ENCODE data around the gene OGT.
"Not testable (repeated sequence)": the region's sequence is repeated elsewhere in the genome, so short reads cannot be mapped to it uniquely, and the experiment has no call there.

OGT gene

DNA sequence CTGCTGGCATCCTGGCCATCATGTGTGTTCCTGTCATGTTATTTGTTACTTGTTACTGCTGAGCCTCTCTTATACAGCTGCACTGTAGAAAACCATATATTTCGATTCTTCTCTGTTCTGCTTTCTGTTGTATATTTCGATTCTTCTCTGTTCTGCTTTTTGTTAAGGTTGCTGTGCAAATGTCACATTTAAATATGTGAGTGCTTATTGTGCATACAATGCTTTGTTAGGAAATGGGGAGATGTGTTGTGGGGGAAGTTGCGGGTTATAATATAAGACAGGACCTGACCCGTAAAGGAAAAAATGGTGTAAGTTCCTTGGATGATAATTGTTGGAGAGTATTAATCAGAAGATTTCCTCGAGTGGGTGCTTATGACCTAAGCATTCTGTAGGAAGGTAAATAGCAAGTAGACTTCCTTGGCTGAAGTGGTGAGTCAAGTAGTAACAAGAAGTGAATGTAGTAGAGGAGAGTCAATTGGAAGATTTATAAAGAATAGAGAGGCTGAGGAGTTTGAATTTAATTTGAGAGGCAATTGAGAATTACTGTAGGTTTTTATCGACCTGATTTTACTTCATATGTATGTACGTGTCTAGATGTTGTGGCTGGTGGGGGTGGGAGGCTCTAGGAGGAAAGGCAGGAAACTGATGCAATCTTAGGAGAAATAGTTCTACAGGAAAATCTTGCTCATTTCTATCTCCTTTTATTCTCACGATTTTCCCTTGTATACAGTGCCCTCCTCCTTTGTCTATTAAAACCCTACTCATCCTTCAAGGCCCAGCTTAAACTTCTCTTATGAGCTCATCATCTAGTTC is 8.5 kb downstream of the OGT start:
- DNase-seq, result no peak

DNA sequence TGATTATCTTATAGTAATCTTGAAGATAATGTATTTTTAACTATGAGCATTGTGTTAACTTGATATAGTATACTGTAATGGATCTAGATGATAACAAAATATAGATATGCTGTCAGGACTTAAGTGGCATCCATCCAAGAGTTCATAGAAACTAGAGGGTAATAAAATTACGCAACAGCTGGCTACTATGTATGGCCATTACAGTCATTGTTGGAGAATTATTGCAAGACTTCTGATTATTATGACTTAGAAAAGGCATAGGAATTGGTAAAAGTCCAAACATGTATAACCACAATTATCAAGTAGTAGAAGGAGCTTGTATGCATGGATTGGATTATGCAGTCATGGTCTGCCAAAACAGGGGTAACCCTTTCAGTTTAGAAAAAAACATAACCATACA is 9.5 kb downstream of the OGT start:
- DNase-seq, result no peak

DNA sequence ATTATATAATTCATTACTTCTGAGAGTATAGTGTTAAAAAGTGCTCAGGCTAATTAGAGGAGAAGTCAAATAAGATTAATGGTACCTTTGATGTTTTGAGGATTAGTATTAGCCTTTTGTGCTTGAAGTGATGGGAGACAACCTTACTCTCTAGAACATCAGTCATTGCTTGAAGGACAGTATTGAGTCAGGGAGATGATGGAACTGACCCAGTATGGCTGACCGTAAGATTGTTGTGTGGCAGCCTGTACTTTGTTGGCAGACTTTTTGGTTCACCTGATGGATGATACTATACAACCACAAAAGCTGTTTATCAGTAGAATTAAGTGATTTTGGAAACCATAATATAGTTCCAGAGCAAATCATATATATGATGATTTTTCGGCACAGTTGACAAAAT is 9.9 kb downstream of the OGT start:
- no peak for DNase-seq

DNA sequence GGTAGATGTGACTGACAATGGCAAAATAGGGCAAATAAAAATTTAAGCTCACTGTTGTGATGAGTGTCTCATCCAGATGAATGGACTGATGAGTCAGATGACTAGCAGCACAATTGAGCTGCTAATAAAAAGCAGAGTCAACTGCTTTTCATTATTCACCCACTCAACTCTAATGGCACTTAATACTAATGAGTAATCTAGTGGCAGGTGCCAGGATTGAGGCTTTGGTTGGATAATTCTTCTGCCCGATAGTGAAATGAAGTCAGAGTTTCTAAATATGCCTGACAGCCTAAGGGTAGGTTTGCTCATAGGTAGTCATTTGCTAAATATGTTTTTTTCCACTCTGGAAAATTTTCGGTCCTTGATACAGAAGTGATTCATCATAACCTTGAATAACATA is 10.4 kb downstream of the OGT start:
- no peak for DNase-seq

DNA sequence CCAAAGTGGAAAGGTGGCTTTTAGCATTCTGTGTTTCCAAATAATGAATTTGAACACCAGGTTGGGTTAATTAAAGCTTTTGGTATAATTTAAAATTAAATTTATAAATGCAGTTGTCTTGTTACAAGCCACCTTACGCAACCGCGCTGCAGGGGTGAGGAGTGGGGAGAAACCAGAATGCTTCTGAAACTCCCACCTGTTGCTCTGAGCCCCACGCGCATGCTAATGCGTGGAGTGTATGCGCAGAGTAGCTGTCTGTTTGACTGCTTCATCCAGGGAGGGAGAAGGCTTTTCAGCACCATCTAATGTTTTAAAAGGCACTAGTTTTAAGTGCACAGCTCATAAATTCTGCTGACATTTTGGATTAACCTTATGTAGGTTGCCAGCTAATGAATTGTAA is 12.5 kb downstream of the OGT start:
- DNase-seq, result no peak

DNA sequence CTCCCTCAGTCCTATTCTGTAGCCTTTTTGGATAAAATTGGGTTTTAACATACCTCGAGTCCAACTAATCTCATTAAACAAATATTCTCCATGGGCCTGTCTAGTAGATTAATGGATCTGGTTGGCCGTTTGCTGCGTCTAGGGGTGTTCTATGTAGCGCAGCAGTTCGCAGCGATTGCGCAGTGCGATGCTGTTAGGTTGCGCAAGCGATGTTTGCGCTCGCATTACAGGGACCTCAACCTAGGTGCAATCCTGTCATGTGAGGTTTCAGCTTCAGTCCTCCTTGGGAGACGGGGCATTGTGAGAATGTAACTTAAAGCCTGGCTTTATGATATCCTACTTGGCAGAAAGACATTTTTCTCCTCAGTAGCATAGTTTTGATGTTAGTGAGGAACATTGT is 14.0 kb downstream of the OGT start:
- DNase-seq, result no peak

DNA sequence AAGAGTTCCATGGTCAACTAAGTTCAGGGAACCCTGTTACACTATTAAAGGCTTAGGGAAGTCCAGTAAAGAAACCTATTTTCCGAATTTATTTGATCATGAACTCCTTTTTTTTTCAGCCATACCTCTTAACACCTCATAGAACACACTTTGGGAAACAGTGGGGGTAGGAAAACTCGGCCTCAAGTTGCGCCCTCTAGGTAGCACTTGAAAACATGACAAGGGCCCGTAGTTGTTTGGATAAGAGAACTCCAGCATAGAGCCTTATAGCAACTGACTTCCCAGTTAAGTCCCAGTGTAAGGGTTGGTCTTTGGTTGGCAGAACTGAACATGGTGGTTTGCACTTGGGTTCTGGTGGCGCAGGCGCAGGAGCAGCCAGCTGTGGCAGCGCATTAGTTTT is 14.4 kb downstream of the OGT start:
- DNase-seq, result no peak

DNA sequence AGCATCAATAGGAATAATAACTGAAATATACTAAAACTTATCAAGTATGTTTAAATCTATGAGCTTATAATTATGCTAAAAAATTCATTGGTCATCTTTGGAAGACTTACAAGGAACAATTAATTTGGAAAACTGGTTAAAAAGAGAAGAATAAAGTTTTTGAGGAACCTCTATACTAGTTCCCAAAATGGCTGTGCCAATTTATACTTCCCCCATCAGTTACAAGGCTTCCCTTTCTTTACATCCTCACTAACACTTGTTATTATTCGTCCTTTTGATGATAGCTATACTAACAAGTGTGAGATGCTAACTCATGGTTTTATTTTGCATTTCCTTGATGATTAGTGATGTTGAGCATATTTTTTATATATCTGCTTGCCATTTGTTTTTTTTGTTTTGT is 17.1 kb downstream of the OGT start:
- no peak for DNase-seq

DNA sequence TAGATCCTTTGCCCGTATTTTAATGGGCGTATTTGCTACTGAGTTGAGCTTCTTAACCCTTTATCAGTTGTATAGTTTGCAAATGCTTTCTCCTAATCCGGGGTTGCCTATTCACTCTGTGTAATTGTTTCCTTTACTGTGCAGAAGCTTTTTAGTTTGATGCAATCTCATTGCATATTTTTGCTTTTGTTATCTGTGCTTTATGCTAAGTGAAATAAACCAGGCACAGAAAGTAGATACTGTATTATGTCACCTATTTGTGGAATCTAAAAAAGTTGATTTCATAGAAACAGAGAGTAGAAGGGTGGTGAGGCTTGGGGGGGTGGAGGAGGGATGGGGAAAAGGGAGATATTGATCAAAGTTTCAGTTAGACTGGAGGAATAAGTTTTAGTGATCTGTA is 17.7 kb downstream of the OGT start:
- no peak for DNase-seq

DNA sequence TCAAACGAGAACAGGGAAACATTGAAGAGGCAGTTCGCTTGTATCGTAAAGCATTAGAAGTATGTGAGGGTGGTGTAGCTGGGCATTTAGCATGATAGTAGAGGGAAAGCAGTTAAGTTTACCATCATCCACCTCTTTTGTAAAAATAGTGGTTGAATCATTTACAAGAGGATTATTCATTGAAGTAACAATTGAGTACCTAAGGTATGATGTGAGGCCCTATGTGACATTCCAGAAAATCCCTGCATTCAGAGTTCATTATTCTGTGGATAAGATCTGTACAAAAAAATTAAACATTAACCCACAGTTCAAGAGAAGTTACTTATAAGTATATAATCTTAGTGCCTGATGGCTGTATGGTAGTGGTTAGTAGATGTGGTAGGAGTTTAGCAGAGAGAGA is 23.1 kb downstream of the OGT start:
- no peak for DNase-seq

DNA sequence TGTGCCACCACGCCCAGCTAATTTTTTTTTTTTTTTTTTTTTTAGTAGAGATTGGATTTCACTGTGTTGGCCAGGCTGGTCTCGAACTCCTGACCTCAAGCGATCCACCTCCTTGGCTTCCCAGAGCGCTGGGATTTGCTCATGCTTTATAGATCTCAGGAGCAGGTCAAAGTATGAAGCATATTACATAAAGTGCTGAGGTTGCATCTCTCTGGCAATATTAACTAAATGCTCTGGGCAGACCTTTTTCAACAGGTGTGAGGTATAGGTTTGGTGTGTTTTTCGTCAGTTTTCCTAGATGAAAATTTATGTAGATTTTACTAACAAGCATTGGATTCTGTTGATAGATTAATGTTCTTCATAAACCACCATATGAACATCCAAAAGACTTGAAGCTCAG is 26.0 kb downstream of the OGT start:
- no peak for DNase-seq

DNA sequence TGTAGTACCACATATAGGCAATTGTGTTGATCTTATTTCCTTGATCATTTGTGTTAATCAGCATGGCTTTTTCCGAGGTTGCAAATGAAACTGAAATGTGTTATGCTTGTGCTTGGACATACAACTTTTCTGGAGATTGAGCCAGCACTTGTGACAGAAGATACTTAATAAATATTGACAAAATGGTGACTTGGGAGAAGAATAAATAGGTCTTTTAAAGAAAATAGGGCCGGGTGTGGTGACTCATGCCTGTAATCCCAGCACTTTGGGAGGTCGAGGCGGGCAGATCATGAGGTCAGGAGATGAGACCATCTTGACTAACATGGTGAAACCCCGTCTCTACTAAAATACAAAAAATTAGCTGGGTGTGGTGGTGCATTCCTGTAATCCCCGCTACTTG is 26.9 kb downstream of the OGT start:
- DNase-seq, result not testable (repeated sequence)

DNA sequence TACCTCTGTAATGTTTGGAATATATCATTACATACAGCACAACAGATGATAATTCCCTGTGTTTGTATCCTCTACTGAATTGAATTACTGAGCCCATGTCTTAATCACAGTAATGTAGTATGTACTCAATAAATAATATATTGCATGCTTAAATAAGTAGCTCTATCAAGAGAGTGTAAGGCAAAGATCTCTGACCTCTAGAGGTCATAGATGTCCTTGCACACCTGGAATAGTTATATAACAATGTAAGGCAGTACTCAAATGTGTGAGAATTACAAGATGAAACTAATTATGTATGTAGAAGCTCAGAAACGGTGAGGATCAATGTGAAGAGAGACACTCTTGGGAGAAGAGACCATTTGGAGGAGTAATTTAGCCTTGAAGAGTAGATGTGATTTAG is 31.0 kb downstream of the OGT start:
- no peak for DNase-seq

DNA sequence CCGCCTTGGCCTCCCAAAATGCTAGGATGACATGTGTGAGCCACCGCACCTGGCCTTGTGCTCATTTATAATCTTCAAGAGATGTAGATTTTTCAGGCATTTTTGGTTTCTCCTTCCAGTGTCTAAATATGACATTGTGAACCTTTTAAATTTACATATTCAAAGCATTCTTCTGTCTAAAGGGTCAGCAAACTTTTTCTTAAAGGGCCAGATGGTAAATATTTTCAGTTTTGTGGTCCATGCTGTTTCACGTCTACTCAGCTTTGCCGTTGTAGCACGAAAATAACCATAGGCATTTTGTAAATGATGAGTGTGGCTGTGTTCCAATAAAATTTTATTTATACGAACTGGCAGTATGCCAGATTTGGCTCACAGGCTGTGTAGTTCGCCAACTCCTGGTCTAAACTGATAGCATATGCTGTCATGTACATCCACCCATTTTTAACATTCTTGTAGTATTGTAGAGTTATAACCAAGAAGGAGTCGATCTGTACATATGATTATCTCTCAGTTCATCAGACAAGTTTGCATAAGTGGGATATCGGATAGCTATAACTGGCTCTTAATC is 32.7 kb downstream of the OGT start:
- no peak for DNase-seq

DNA sequence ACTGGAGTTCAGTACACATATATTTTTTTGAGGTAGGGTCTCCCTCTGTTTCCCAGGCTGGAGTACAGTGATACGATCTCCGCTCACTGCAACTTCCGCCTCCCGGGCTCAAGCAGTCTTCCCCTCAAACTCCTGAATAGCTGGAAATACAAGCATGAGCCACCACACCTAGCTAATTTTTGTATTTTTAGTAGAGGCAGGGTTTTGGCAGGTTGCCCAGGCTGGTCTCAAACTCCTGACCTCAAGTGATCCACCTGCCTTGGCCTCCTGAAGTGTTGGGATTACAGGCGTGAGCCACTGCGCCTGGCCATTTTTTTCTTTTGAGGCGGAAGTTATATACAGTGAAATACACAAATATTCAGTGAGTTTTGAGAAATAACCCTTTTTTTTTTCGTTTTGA is 38.5 kb downstream of the OGT start:
- not testable (repeated sequence) for DNase-seq

DNA sequence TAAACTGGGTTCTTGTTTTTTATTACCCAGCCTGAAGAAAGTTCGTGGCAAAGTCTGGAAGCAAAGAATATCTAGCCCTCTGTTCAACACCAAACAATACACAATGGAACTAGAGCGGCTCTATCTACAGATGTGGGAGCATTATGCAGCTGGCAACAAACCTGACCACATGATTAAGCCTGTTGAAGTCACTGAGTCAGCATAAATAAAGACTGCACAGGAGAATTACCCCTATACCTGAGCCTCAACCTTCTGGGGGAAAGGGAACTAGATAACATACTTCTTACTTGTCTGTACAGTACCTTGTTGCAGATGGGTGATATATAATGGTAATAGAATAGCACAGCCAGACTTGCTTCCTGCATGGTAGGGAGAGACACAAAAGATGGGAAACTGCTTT is 40.7 kb downstream of the OGT start:
- DNase-seq, result no peak

DNA sequence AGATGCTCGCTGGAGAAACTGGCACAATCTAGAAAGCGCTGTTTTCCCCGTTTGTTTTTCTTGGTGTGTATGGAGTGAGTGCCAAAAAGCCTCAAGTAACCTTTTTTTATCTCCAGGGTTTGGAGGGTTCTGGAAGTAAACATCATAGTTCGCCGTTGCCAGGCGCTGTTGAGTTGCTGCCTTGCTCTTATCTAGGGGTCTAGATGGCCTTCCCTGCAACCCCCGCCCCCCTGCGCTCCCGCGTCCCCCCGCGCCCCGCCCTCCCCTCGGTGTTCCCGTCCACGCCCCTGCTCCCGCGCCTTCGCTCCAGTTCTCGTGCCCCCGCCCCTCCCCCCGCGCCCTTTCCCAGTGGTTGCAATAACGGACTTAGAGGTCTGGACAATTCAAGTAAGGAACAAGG is 44.8 kb downstream of the OGT start:
- DNase-seq, result no peak

DNA sequence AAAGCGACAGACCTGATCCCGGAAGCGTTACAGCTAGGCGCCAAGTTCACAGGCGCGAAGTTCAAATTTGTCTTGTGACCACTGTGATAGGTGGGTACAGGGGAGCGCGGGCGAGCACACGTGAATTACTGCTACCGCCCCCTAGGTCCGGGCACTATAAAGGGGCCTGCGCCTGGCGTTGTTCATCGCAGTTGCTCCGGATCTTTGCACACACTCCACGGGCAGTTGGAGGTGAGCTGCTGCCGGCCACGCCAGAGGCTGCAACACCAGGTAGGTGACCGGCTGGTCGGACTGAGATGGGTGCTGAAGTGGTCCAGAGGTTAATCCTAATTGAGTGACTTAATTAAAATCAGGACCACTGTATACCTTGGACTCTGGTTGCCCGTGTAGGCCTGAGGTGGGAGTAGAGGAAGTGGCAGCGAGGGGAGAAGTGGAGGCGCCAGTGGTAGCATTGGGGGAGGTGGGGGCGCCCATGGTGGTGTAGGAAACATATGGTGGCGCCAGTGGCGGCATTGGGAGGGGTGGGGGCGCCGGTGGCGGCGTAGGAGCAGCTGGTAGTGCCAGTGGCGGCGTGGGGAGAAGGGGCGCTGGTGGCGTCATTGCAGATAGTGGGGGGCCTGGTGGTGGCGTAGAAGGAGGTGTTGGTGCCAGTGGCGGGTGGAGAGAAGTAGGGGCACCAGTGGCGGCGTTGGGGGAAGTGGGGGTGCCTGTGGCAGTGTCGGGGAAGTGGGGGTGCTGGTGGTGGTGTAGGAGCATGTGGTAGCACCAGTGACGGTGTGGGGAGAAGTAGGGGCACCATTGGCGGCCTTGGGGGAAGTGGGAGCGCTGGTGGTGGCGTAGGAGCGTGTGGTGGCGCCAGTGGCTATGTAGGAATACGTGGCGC is 45.6 kb downstream of the OGT start, which contains the start of gene GCNA:
Gene GCNA (plus strand): TSS at position 185 of the 883 bp plus-strand sequence. CDS start 2,385 bp downstream, outside the sequence.
- DNase-seq, result no peak

DNA sequence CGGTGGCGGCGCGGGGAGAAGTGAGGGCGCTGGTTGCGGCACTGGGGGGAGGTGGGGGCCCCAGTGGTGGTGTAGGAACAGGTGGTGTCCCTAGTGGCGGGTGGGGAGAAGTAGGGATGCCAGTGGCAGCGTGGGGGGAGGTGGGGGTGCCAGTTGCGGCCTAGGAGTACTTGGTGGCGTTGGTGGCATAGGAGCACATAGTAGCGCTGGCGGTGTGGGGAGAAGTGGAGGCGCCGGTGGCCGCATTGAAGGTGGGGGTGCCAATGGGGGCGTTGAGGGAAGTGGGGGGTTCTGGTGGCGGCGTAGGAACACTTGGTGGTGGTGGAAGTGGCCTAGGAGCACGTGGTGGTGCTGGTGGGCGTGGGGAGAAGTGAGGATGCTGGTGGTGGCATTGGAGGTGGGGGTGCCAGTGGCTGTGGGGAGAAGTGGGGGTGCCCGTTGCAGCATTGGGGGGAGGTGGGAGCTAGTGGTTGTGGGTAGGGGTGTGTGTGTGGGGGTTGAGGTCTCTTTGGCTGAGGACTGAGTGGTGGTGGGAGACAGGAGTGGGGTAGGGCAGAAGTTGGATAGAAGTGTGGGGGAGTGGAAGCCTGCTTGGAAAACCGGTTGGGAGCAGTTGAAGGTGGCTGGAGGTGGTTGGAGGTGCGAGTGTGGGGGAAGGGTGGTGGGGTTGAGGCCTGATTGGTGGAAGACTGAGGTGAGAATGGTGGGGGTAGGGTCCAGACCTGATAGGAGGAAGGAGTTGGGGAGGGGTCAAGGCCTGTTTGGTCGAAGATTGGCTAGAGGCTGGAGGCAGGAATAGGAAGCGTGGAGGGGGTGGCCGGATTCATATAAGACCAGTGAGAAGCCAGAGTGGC is 46.5 kb downstream of the OGT start:
- no peak for DNase-seq

DNA sequence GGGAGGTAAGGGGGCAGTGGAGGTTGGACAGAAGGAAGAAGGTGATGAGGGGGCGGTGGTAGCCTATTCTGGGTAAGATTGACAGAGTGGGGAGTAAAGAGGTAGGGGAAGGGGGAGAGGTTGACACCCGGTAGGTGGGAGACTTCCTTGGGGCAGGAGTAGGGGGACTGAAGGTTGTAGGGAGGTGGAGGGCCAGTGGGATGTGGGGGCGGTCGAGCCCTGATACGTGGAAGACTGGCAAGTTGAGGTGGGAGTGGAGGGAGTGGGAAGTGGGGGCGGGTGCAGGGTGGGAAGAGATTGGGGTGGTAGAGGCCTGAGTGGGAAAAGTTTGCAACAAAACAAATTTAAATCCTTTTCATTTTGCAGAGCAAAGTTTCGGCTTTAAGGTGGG is 47.1 kb downstream of the OGT start:
- DNase-seq, result no peak

DNA sequence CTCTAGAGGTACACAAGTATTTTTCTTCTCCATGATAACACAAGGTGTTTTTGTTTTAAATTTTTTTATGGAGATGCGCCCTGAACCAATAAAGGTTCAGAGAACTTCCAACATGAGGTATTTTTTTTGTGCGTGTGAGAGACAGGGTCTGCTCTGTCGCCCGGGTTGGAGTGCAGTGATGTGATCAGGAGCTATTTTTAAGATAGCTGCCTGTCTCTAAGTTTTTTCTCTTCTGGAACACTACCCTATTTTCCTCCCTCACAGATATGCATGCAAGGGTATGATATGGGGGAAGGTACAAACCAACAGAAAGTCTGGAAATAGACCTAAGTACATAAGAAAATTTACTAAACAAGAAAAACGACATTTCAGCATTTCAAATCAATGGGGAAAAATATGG is 48.3 kb downstream of the OGT start:
- DNase-seq, result no peak

DNA sequence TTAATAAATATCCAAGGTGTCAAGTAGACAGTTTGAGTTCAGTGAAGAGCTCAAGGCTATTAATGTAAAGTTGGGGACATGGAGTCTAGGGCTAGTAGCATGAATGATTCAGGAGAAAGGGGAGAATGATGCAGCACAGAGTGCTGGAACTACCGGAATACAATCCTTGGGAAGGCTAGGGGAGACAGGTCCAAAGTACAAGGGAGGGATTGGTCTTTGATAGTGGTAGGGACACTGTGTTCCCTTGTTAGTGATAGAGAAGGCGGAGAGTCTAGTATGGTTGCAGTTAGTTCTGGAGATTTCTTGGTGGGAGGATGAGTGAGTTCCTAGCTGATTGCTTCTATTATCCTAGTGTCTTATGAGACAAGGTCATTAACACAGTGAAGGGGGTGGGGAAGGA is 54.0 kb downstream of the OGT start:
- DNase-seq, result no peak

DNA sequence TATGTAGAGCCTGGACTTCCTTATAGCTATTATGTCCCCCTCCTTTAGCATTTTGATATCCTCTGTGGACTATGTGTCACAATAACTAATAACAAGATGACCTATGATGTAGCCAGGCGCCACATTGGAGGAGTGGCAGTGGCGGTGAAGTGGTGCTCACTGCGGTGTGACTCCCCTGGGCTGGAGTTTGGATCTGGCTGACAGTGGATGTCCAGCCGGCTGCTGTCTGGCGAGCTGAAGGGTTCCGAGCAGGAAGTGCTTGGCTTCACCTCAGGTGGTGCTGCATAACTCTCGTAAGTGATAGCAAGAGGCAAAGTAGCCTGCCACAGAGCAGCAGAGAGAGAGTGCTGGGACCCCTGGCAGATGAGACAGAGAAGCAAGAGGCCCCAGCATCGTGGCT is 60.3 kb downstream of the OGT start:
- not testable (repeated sequence) for DNase-seq

All from activated T-cell treated with anti-CD3 and anti-CD28 coated beads, Interleukin-2, amount 50 U/mL, for 48 hours (primary cell).